NCI-H748 (cell line): ENCODE data around the gene PFKFB2.
A peak's percentile ranks its signal among the peaks of the same experiment; 100 is the strongest.

Experiments used
- DNase-seq: peaks from one replicate; lab custom pipeline; 2025; ENCODE audit not compliant: unreplicated experiment; lab: John Stamatoyannopoulos, UW

Gene PFKFB2

GRCh38 chr1:207063014-207063413 is 9.9 kb downstream of the PFKFB2 start:
- DNase-seq: no peak

DNA sequence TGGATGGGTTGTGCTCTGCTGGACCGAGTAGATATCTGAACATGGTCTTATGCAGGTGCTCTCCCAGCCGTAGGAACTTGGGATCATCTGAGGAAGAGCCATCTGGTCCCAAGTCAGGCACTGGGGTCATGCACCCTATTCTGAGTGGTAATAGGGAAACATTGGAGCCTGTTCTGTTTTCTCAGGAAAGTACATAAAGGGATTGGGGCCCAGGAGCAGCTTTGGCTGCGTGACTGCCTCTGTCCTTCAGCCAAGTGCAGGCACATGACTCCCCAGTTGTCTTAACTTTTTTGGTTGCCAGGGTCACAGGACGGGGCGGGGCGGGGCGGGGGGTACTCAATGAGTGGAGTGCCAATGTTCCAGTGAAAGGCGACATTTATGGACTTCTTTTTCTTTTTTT is 11.5 kb downstream of the PFKFB2 start:
- no peak for DNase-seq

- DNase-seq: no peak
These were observed 14.1 kb downstream of the PFKFB2 start for GRCh38 chr1:207067185-207067584.

- DNase-seq: no peak
These were observed 14.6 kb downstream of the PFKFB2 start for GRCh38 chr1:207067665-207068064.

DNA sequence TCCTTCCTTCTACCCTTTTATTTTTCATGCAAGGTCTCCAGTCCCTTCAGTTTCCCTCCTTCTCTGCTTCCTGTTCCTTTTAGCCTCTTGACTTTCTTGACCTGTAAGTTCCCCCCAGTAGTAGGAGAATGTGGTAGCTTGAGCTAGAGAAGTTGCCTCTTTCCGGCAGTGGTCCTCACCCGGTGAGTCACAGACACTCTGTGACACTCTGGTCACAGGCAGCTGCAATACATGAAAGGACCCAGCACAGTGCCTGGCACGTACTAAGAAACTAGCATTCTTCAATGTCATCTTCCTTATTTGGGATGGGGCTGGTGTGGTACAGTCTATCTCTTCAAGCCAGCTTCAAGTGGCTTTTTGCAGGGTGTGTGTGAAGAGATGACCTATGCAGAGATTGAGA is 16.0 kb downstream of the PFKFB2 start:
- no peak for DNase-seq

- no peak for DNase-seq
These were observed 16.9 kb downstream of the PFKFB2 start for GRCh38 chr1:207069858-207070506.

- DNase-seq: no peak
These were observed 17.7 kb downstream of the PFKFB2 start for GRCh38 chr1:207070811-207071210.

GRCh38 chr1:207071426-207071825 is 18.4 kb downstream of the PFKFB2 start:
- DNase-seq: no peak

DNA sequence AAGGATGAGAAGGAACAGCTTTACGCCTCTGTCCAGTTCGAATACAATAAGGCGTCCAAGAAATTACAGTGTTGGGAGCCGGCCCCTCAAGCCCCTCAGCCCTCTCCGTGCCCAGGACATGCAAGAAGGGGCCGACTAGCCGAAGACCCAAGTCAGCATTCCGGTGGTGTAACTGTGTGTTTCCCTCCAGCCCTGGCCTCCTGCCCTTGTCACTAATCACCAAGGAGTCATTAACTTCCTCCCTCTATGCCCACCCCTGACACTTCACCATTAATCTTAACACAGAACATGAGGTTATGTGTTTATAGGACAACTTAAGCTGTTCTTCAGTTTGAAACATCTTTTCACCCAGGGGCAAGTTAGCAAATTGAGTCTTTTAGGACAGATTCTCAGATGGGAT is 19.2 kb downstream of the PFKFB2 start:
- DNase-seq: no peak

DNA sequence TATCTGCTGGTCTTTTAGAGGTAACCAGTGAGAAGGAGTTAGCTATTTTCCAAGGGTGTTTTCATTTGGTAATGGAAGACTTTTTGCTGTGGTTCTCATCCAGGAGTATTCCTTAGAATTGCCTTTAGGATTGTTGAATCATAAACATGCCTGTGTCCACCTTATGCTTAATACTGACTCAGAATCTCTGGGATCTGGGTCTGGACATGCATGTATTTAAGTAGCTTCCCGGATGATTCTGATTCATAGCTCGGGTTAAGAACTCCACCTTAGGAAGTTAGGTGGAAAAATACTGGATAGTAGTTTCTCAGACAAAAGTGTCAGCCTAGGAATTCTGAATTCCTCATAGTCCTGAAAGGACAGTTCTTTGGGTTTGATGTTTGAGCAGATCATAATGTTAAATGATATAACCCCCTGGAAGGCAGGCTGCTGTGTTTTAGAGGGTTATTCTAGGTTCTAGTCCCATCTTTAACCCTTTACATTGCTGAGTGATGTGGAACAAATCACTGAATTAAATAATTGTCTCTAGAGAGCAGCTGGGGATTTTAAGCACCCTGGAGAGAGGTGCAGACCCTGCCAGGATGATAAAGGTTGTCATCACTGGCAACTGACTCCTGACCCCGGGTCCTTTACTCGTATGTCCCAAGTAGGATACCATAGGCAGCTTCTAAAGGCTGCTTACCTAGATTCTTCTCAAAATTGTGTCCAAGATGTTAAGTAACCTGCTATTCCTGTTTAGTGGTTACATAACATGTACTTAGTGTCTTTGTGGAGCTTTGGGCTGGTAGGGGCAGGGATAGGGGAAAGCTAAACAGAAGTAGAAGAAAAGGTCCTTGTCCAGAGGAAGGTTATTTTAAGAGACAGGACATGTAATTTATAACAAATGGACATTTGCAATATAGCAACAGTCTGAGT is 21.1 kb downstream of the PFKFB2 start:
- no peak for DNase-seq

- DNase-seq: no peak
These were observed 23.3 kb downstream of the PFKFB2 start for GRCh38 chr1:207076181-207076955.

DNA sequence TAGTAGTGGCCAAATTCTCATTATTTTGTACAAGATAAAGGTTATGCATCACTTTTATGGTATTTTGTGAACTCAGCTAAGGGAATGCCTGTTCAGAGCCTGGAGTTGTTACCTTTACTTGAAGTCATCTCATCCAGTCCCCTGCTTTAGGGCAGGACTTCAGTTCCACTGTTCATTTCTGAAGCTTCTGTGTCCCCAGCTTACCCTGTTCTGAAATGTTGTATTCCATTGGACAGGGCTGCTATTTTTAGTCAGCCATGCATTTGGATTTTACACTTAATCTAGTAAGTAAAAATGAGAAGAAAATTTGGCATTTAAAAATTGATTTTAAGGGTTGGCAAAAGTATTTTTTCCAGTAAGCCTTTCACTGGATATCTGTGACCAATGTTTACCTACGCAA is 23.9 kb downstream of the PFKFB2 start:
- no peak for DNase-seq

GRCh38 chr1:207077470-207078377 is 24.6 kb downstream of the PFKFB2 start:
- DNase-seq: peak; percentile 49

GRCh38 chr1:207078578-207079132 is 25.6 kb downstream of the PFKFB2 start:
- DNase-seq: no peak

- no peak for DNase-seq
These were observed 26.7 kb downstream of the PFKFB2 start for GRCh38 chr1:207079706-207080241.

DNA sequence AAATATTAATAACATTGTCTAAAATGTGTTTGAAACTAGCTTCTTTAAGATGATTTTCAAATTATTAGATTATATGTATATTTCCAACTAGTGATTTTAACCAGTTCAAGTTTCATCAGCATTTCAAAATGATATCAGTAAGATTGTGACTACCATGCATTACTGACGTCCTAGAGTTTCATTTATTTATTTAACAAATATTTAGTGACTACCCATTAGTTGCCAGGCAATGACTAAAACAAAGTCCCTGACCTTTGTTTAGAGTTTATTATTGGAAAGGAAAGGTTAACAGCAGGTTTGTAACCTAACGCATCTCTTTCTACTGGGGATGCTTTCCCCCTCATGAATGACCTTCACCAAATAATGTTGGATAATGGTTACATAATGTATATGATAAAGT is 28.0 kb downstream of the PFKFB2 start:
- DNase-seq: peak; percentile 2

- no peak for DNase-seq
These were observed 28.7 kb downstream of the PFKFB2 start for GRCh38 chr1:207081806-207082205.

GRCh38 chr1:207084232-207084631 is 31.2 kb downstream of the PFKFB2 start:
- DNase-seq: no peak

DNA sequence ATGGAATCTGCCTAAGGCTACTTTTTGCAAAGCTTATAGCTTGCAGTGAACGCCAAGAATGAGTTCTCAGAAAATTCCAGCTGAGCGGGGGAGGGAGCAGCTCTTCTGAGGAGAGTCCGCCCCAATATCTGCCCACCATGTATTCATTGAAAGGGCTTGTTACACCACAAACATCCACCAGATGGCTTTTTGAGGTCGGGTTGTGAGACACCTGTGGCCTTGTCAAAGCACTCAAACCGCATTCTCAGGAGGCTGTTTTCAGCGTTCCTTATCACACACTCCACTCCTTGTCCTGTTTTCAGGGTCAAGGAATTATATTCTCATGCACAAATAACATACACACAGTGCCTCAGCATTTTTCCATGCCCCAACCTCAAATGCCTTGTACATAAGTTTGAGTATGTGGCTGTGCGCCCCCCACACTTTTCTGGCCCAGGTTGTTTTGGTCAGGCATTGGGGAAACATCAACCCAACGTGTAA is 31.7 kb downstream of the PFKFB2 start:
- peak; percentile 62 for DNase-seq

DNA sequence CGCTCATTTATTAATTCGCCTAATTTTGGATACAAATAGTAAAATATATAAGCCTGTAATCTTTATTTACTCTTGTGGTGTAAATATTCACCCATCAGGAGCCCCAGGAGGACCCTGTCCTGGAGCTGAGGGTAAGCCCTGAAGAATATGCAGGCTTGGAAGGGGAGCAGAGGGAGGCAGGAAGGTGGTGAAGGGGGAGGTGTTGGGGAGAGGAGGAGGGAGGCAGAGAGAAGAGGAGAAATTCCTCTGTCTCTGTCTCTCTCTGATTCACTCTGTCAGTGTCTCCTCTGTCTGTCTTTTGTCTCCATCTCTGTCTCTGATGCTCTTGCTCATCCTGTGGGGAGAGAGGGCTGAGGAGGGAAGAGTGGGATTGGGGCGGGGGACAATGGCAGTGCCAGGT is 32.8 kb downstream of the PFKFB2 start:
- DNase-seq: no peak
